SK-N-SH treated with all-trans-retinoic acid at 6 μM for 48 hours (cell line): ENCODE data around the gene LYL1.
A peak's percentile ranks its signal among the peaks of the same experiment; 100 is the strongest.

Experiments used
- ATAC-seq: fragments of 200-7000 bp; cut with Tn5 transposase; 3 replicates; pipeline ENCODE4 v1.9.1; 2020; ENCODE audit warnings: mild to moderate bottlenecking, moderate library complexity
- ARNTL ChIP-seq: fragments of 450-650 bp; formaldehyde crosslinking; IDR thresholded peaks from 2 replicates; pipeline ENCODE4 v1.5.0; 2020; ENCODE audit warnings: low read depth, mild to moderate bottlenecking, moderate library complexity, borderline replicate concordance
- CSDC2 ChIP-seq: fragments of 250-450 bp; sonication (Bioruptor Pico); IDR thresholded peaks from 2 replicates; pipeline ENCODE4 v1.5.0; 2020; ENCODE audit warnings: mild to moderate bottlenecking, moderate library complexity
- ESRRG ChIP-seq: fragments of 250-450 bp; sonication (Bioruptor Pico); IDR thresholded peaks from 2 replicates; pipeline ENCODE4 v1.6.1; 2021; ENCODE audit warnings: mild to moderate bottlenecking
- GLIS3 ChIP-seq: fragments of 250-450 bp; sonication (Bioruptor Pico); IDR thresholded peaks from 2 replicates; pipeline ENCODE4 v1.5.0; 2020; ENCODE audit warnings: mild to moderate bottlenecking, moderate library complexity
- ISL1 ChIP-seq: fragments of 250-450 bp; sonication (Bioruptor Pico); IDR thresholded peaks from 2 replicates; pipeline ENCODE4 v2.1.2; 2022; ENCODE audit warnings: mild to moderate bottlenecking, moderate library complexity
- OSR1 ChIP-seq: fragments of 250-450 bp; sonication (Bioruptor Pico); IDR thresholded peaks from 2 replicates; pipeline ENCODE4 v1.8.0; 2022; ENCODE audit warnings: moderate library complexity, mild to moderate bottlenecking, inconsistent platforms
- PPARA ChIP-seq: fragments of 250-450 bp; sonication (Bioruptor Pico); IDR thresholded peaks from 2 replicates; pipeline ENCODE4 v1.5.0; 2020; ENCODE audit warnings: mild to moderate bottlenecking, borderline replicate concordance
- RARB ChIP-seq: fragments of 250-450 bp; sonication (Bioruptor Pico); IDR thresholded peaks from 2 replicates; pipeline ENCODE4 v1.8.0; 2021; ENCODE audit warnings: mild to moderate bottlenecking, moderate library complexity
- SNAI2 ChIP-seq: fragments of 250-450 bp; sonication (Bioruptor Pico); IDR thresholded peaks from 2 replicates; pipeline ENCODE4 v1.5.0; 2020; ENCODE audit warnings: mild to moderate bottlenecking, moderate library complexity
- TCF4 ChIP-seq: fragments of 250-450 bp; sonication (Bioruptor Pico); IDR thresholded peaks from 2 replicates; pipeline ENCODE4 v1.8.0; 2021; ENCODE audit warnings: mild to moderate bottlenecking, moderate library complexity, borderline replicate concordance
- TOX ChIP-seq: fragments of 250-450 bp; sonication (Bioruptor Pico); IDR thresholded peaks from 2 replicates; pipeline ENCODE4 v1.8.0; 2021; ENCODE audit warnings: mild to moderate bottlenecking, moderate library complexity, borderline replicate concordance
- ZC3H10 ChIP-seq: fragments of 250-450 bp; sonication (Bioruptor Pico); IDR thresholded peaks from 2 replicates; pipeline ENCODE4 v1.5.1; 2021; ENCODE audit warnings: mild to moderate bottlenecking, moderate library complexity
- ZFP3 ChIP-seq: fragments of 250-450 bp; sonication (Bioruptor Pico); IDR thresholded peaks from 2 replicates; pipeline ENCODE4 v1.5.0; 2020; ENCODE audit warnings: mild to moderate bottlenecking, moderate library complexity
- ZFP30 ChIP-seq: fragments of 450-650 bp; formaldehyde crosslinking; IDR thresholded peaks from 2 replicates; pipeline ENCODE4 v1.5.0; 2022; ENCODE audit warnings: mild to moderate bottlenecking, moderate library complexity
- ZNF565 ChIP-seq: fragments of 450-650 bp; formaldehyde crosslinking; conservative IDR thresholded peaks from 2 replicates; pipeline ENCODE4 v1.5.0; 2020; ENCODE audit warnings: low read depth, mild to moderate bottlenecking, moderate library complexity
- ZNF70 ChIP-seq: fragments of 450-650 bp; formaldehyde crosslinking; IDR thresholded peaks from 2 replicates; pipeline ENCODE4 v1.5.0; 2020; ENCODE audit warnings: mild to moderate bottlenecking, moderate library complexity
- ZNF8 ChIP-seq: fragments of 450-650 bp; formaldehyde crosslinking; IDR thresholded peaks from 2 replicates; pipeline ENCODE4 v1.5.0; 2020; ENCODE audit warnings: mild to moderate bottlenecking, moderate library complexity
- TF ChIP-seq, protein P1 (sequence below): fragments of 250-450 bp; sonication (Bioruptor Pico); IDR thresholded peaks from 2 replicates; pipeline ENCODE4 v1.8.0; 2020; ENCODE audit warnings: mild to moderate bottlenecking, moderate library complexity, borderline replicate concordance
- TF ChIP-seq, protein P2 (sequence below): fragments of 250-450 bp; sonication (Bioruptor Pico); IDR thresholded peaks from 2 replicates; pipeline ENCODE4 v1.5.0; 2020; ENCODE audit warnings: mild to moderate bottlenecking, moderate library complexity
- TF ChIP-seq, protein P3 (sequence below): fragments of 250-450 bp; sonication (Bioruptor Pico); IDR thresholded peaks from 2 replicates; pipeline ENCODE4 v1.5.1; 2020; ENCODE audit warnings: low read depth, mild to moderate bottlenecking, moderate library complexity

Gene LYL1

DNA sequence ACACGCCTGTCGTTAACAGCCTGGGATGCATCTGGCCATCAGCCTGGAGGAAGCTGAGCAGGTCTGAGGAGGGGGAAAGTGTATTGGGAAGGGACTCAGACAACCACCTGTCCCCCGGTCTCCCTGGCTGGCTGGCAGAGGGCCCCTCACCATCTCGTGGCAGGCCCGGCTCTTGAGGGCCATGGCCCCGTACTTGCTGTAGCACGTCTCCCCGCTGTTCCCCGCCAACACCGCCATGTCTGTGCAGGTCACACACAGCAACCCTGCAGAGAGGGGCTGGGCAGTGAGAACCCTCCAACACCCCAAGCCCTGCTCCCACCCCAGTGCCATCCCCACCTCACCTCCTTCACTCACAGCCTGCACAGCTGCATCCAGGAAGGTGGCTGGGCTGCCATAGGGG, 9.9 kb upstream of the LYL1 start (continued):
- TF ChIP-seq ZNF565 (no peak), ZNF8 (no peak), ZFP30 (CRISPR knock-in tag) (no peak), PPARA (no peak), ZFP3 (no peak), OSR1 (CRISPR knock-in tag) (no peak), TOX (no peak), ARNTL (CRISPR knock-in tag) (no peak), CSDC2 (no peak)

DNA sequence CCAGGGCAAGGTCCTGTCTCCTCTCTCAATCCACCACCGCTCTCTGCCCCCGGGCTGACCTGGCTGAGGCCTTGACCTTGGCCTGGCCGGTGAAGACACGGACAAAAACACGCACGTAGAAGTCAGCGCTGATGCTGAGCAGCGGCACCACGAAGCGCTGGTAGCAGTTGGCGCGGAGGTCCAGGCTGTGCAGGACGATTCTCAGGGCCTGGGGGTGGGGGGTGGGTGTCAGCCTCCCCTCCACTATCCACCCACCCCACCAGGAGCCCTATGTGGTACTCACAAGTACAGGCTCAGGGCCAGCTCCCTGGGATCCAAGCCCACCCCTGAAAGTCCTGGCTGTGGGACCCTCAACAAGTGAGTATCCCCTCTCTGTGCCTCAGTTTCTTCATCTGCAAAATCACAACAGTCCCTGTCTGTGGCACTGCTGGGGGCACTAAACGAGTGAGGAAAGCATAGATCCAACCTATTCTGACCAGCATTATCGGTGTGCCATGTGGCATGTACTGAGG, 7.5 kb upstream of the LYL1 start:
- no peak for TF ChIP-seq TCF4 (CRISPR knock-in tag)
- no peak for TF ChIP-seq ESRRG (CRISPR knock-in tag)
- TF ChIP-seq, protein P1, sequence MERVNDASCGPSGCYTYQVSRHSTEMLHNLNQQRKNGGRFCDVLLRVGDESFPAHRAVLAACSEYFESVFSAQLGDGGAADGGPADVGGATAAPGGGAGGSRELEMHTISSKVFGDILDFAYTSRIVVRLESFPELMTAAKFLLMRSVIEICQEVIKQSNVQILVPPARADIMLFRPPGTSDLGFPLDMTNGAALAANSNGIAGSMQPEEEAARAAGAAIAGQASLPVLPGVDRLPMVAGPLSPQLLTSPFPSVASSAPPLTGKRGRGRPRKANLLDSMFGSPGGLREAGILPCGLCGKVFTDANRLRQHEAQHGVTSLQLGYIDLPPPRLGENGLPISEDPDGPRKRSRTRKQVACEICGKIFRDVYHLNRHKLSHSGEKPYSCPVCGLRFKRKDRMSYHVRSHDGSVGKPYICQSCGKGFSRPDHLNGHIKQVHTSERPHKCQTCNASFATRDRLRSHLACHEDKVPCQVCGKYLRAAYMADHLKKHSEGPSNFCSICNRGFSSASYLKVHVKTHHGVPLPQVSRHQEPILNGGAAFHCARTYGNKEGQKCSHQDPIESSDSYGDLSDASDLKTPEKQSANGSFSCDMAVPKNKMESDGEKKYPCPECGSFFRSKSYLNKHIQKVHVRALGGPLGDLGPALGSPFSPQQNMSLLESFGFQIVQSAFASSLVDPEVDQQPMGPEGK: no peak
- no peak for TF ChIP-seq OSR1 (CRISPR knock-in tag)
- TF ChIP-seq RARB (CRISPR knock-in tag): no peak
- TF ChIP-seq ISL1: no peak
- TF ChIP-seq ZC3H10: no peak
- no peak for TF ChIP-seq ZNF8
- no peak for ATAC-seq

DNA sequence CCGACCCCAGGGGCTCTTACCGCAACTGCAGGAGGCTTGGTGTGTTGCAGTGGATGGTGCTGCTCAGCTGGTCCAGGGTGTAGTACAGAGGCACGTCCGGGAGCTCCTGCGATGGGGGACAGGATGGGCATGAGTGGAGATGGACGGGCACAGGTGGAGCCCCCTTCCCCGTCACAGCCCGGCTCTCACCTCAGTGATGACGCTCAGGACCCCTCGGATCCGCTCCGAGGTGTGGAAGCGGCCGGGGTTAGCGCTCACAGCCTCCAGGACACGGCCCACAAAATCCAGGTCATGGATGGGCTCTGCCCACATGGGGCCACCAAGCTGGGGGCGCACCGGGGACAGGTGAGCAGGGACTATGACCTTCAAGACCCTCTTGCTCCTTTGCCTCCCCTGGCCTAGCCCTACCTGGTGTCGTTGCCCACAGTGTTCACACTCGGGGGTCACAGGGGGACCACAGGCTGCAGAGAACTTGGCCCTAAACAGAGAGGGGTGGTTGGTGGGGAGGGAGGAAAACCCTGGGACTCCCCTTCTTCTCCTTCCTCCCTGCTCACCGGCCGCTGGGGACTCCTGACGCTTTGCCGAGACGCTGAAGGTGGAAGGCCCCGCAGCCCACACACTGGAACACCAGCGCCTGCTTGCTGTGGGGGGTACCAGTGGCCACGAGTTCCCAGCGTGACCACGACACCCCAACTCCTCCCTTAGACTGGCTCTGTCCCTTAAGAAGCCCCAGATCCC, 6.9 kb upstream of the LYL1 start:
- TF ChIP-seq ARNTL (CRISPR knock-in tag) (no peak), ISL1 (no peak)
- TF ChIP-seq, all 23 proteins: peak for 0
- ATAC-seq: no peak

DNA sequence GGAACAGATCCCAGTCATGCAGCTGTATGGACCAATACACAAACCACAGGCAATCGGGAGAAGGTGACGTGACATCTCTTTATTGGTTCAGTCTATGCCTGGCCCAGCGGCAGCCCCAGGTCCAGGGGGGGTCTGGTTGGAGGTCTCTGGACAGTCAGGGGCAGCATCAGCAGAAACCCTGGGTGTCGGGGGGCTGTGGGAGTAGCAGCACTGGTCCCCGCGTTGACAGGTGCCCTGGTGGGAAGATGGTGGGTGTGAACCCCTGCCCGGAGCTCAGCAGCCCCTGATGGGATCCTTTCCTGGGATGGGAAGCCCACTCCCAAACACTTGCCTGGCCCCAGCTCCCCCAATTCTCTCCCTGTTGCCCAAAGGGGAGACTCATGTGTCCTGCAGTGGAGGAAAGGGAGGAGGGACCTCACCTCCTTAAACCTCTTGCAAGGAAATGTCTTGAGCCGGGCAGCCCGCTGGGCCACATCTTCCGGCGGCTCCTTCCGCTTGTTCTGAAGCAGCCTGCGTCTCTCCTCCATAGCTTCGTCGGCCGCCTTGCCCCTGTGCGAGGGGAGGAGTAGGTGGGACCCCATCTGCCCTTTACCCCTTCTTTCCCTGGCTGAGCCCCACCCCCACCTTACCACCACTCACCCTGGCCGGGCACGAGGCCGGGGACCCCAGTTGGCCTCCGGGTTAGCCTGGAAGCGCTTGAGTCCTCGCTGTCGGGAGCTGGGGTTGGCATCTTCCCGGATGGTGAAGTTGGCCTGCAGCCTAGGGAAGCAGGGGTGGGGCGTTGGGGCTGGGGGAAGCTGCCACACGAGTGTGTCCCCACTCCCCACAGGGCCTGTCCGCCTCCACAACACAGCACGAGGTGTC, 2.4 kb upstream of the LYL1 start:
- no peak for ATAC-seq

DNA sequence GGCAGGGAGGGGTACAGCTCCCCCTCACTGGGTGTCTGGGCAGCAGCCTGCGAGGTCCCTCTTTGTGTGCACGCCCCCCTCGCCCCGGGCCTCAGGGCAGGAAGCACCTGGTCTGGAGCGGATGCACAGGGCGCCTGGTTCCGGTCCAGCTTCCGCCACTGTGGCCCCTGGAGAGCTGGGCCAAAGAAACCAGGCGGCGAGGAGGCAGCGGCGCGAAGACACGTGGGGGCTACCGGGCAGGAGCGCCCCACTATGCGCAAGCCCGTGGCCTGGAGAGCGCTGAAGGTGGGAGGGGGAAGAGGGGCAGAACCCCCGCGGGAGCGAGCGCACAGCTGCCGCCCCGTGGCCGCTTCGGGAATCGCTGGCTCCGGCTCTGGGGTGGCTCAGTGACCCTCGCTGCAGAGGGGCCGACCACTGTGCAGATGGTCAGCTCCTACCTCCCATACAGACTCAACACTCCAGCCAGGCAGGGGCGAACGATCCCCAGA, 1.7 kb upstream of the LYL1 start:
- 0 out of 3 replicates have a peak, but pooled peaks have one; percentile 5 for ATAC-seq
- TF ChIP-seq ZFP30 (CRISPR knock-in tag) (no peak), ARNTL (CRISPR knock-in tag) (no peak), RARB (CRISPR knock-in tag) (no peak), ESRRG (CRISPR knock-in tag) (no peak), GLIS3 (no peak), ZNF8 (no peak), SNAI2 (CRISPR knock-in tag) (no peak), ZC3H10 (no peak), ZFP3 (no peak), TCF4 (CRISPR knock-in tag) (no peak), OSR1 (CRISPR knock-in tag) (no peak), TOX (no peak), ZNF70 (CRISPR knock-in tag) (no peak)
- TF ChIP-seq, protein P2, sequence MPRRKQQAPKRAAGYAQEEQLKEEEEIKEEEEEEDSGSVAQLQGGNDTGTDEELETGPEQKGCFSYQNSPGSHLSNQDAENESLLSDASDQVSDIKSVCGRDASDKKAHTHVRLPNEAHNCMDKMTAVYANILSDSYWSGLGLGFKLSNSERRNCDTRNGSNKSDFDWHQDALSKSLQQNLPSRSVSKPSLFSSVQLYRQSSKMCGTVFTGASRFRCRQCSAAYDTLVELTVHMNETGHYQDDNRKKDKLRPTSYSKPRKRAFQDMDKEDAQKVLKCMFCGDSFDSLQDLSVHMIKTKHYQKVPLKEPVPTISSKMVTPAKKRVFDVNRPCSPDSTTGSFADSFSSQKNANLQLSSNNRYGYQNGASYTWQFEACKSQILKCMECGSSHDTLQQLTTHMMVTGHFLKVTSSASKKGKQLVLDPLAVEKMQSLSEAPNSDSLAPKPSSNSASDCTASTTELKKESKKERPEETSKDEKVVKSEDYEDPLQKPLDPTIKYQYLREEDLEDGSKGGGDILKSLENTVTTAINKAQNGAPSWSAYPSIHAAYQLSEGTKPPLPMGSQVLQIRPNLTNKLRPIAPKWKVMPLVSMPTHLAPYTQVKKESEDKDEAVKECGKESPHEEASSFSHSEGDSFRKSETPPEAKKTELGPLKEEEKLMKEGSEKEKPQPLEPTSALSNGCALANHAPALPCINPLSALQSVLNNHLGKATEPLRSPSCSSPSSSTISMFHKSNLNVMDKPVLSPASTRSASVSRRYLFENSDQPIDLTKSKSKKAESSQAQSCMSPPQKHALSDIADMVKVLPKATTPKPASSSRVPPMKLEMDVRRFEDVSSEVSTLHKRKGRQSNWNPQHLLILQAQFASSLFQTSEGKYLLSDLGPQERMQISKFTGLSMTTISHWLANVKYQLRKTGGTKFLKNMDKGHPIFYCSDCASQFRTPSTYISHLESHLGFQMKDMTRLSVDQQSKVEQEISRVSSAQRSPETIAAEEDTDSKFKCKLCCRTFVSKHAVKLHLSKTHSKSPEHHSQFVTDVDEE (CRISPR knock-in tag): no peak
- TF ChIP-seq, protein P3, sequence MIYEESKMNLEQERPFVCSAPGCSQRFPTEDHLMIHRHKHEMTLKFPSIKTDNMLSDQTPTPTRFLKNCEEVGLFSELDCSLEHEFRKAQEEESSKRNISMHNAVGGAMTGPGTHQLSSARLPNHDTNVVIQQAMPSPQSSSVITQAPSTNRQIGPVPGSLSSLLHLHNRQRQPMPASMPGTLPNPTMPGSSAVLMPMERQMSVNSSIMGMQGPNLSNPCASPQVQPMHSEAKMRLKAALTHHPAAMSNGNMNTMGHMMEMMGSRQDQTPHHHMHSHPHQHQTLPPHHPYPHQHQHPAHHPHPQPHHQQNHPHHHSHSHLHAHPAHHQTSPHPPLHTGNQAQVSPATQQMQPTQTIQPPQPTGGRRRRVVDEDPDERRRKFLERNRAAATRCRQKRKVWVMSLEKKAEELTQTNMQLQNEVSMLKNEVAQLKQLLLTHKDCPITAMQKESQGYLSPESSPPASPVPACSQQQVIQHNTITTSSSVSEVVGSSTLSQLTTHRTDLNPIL (CRISPR knock-in tag): no peak
- TF ChIP-seq, protein P1: no peak

More for the DNA sequence above, 2.4 kb upstream of the LYL1 start:
- TF ChIP-seq CSDC2 (no peak), TCF4 (CRISPR knock-in tag) (no peak), SNAI2 (CRISPR knock-in tag) (no peak), RARB (CRISPR knock-in tag) (no peak), ZFP30 (CRISPR knock-in tag) (no peak)
- TF ChIP-seq, protein P1: no peak
- TF ChIP-seq, all 23 proteins: peak for 0
